H9 (cell line): ENCODE data around the gene DSN1. TPM values are rescaled to one million over a fixed set of nuclear protein-coding genes. Genes with fewer than 3 reads are reported as not detected.

Experiments
- DNase-seq: peaks from one replicate; pipeline ENCODE4 v3.0.0-alpha.2; 2017
- H2AFZ ChIP-seq: one replicate; pipeline ENCODE4 v1.6.1; 2013; ENCODE audit warnings: mild to moderate bottlenecking, low read length, control low read depth, moderate library complexity
- H2AK5ac ChIP-seq: 2 replicates; pipeline ENCODE4 v1.6.1; 2013; ENCODE audit warnings: low read length, control low read depth, mixed read lengths; ENCODE audit not compliant: insufficient read length
- H2BK120ac ChIP-seq: one replicate; pipeline ENCODE4 v1.6.1; 2013; ENCODE audit warnings: low read depth, mild to moderate bottlenecking, low read length, control low read depth, inconsistent platforms; ENCODE audit not compliant: poor library complexity, severe bottlenecking
- H2BK12ac ChIP-seq: 2 replicates; pipeline ENCODE4 v1.6.1; 2013; ENCODE audit warnings: low read length, control low read depth, mixed read lengths, low read depth; ENCODE audit not compliant: insufficient read length
- H2BK15ac ChIP-seq: 2 replicates; pipeline ENCODE4 v1.6.1; 2013; ENCODE audit warnings: low read depth, low read length, control low read depth
- H2BK20ac ChIP-seq: one replicate; pipeline ENCODE4 v1.6.1; 2013; ENCODE audit warnings: low read depth, mild to moderate bottlenecking, low read length, control low read depth, inconsistent platforms; ENCODE audit not compliant: poor library complexity, severe bottlenecking
- H2BK5ac ChIP-seq: 2 replicates; pipeline ENCODE4 v1.6.1; 2013; ENCODE audit warnings: low read length, control low read depth, mixed read lengths; ENCODE audit not compliant: insufficient read length
- H3K14ac ChIP-seq: 2 replicates; pipeline ENCODE4 v1.6.1; 2013; ENCODE audit warnings: low read length, control low read depth; ENCODE audit not compliant: insufficient read depth
- H3K18ac ChIP-seq: 2 replicates; pipeline ENCODE4 v1.6.1; 2013; ENCODE audit warnings: low read depth, mild to moderate bottlenecking, mixed read lengths, low read length, control low read depth; ENCODE audit not compliant: insufficient read length
- H3K23ac ChIP-seq: 2 replicates; pipeline ENCODE4 v1.6.1; 2013; ENCODE audit warnings: low read length, control low read depth, mixed read lengths, low read depth; ENCODE audit not compliant: insufficient read length
- H3K23me2 ChIP-seq: 2 replicates; pipeline ENCODE4 v1.6.1; 2013; ENCODE audit warnings: low read depth, mild to moderate bottlenecking, mixed read lengths, low read length, control low read depth; ENCODE audit not compliant: insufficient read length, poor library complexity, severe bottlenecking
- H3K27ac ChIP-seq: 2 replicates; pipeline ENCODE4 v1.5.1; 2013; ENCODE audit warnings: low read length, control low read depth, mixed read lengths, low read depth; ENCODE audit not compliant: insufficient read length
- H3K27me3 ChIP-seq: 2 replicates; pipeline ENCODE4 v1.6.1; 2013; ENCODE audit warnings: low read length, control low read depth, inconsistent platforms; ENCODE audit not compliant: insufficient read depth
- H3K4ac ChIP-seq: 2 replicates; pipeline ENCODE4 v1.6.1; 2013; ENCODE audit warnings: low read depth, mild to moderate bottlenecking, control low read depth, inconsistent platforms, low read length, moderate library complexity
- H3K4me1 ChIP-seq: 2 replicates; pipeline ENCODE4 v1.6.1; 2013; ENCODE audit warnings: low read length, control low read depth, inconsistent platforms; ENCODE audit not compliant: insufficient read depth
- H3K4me2 ChIP-seq: 2 replicates; pipeline ENCODE4 v1.6.1; 2013; ENCODE audit warnings: low read length, control low read depth, mixed read lengths; ENCODE audit not compliant: insufficient read length, insufficient read depth
- H3K56ac ChIP-seq: 2 replicates; pipeline ENCODE4 v1.6.1; 2013; ENCODE audit warnings: low read depth, mild to moderate bottlenecking, mixed read lengths, low read length, control low read depth; ENCODE audit not compliant: insufficient read length
- H3K79me1 ChIP-seq: 2 replicates; pipeline ENCODE4 v1.6.1; 2013; ENCODE audit warnings: low read depth, mild to moderate bottlenecking, moderate library complexity, low read length, control low read depth, inconsistent platforms; ENCODE audit not compliant: insufficient read depth, poor library complexity, severe bottlenecking
- H3K79me2 ChIP-seq: 2 replicates; pipeline ENCODE4 v1.6.1; 2013; ENCODE audit warnings: low read length, control low read depth, inconsistent platforms; ENCODE audit not compliant: insufficient read depth
- H3K9ac ChIP-seq: 2 replicates; pipeline ENCODE4 v1.6.1; 2013; ENCODE audit warnings: low read length, control low read depth, mixed read lengths; ENCODE audit not compliant: insufficient read length; ENCODE audit errors: extremely low read depth
- H3K9me3 ChIP-seq: one replicate; pipeline ENCODE4 v1.6.1; 2013; ENCODE audit warnings: low read depth, low read length, inconsistent platforms; ENCODE audit not compliant: control insufficient read depth
- H3T11ph ChIP-seq: one replicate; pipeline ENCODE4 v1.6.1; 2013; ENCODE audit warnings: mild to moderate bottlenecking, low read length, control low read depth, inconsistent platforms
- H4K20me1 ChIP-seq: one replicate; pipeline ENCODE4 v1.6.1; 2013; ENCODE audit not compliant: control insufficient read depth, insufficient read length, insufficient read depth
- H4K5ac ChIP-seq: 2 replicates; pipeline ENCODE4 v1.6.1; 2013; ENCODE audit warnings: low read depth, mild to moderate bottlenecking, mixed read lengths, low read length, control low read depth; ENCODE audit not compliant: insufficient read length
- H4K8ac ChIP-seq: replicated peaks from 2 replicates; pipeline ENCODE4 v1.6.1; 2013; ENCODE audit warnings: low read length, control low read depth, mixed read lengths, low read depth; ENCODE audit not compliant: insufficient read length
- H4K91ac ChIP-seq: 2 replicates; pipeline ENCODE4 v1.6.1; 2013; ENCODE audit warnings: low read depth, mild to moderate bottlenecking, moderate library complexity, mixed read lengths, low read length, control low read depth; ENCODE audit not compliant: insufficient read length
- H3K27ac Mint-ChIP-seq, 3 experiments: 2 replicates in 2 of 3; 3 replicates in 1 of 3; pipeline ENCODE4 v1.8.0; 2020 to 2021; ENCODE audit warnings: mixed read lengths in 3 of 3, mild to moderate bottlenecking in 1 of 3, moderate library complexity in 1 of 3
- H3K27me3 Mint-ChIP-seq: 2 replicates; pipeline ENCODE4 v1.8.0; 2021; ENCODE audit warnings: low read depth, mild to moderate bottlenecking, moderate library complexity, mixed read lengths
- H3K36me3 Mint-ChIP-seq, 3 experiments: 2 replicates in 2 of 3; 3 replicates in 1 of 3; pipeline ENCODE4 v1.8.0; 2020 to 2021; ENCODE audit warnings: low read depth in 3 of 3, mixed read lengths in 3 of 3; ENCODE audit not compliant: insufficient read depth in 1 of 3
- H3K4me1 Mint-ChIP-seq, 2 experiments: 2 replicates each; pipeline ENCODE4 v1.8.0; 2020; ENCODE audit warnings: mixed read lengths in 2 of 2
- H3K4me3 Mint-ChIP-seq, 2 experiments: 2 replicates in 1 of 2; 3 replicates in 1 of 2; pipeline ENCODE4 v1.8.0; 2020 to 2021; ENCODE audit warnings: mild to moderate bottlenecking in 2 of 2, mixed read lengths in 2 of 2, moderate library complexity in 1 of 2
- H3K9me3 Mint-ChIP-seq, 2 experiments: 2 replicates in 1 of 2; 3 replicates in 1 of 2; pipeline ENCODE4 v1.8.0; 2020; ENCODE audit warnings: mild to moderate bottlenecking in 2 of 2, mixed read lengths in 2 of 2, moderate library complexity in 1 of 2
- WGBS: extraction: QIAGEN DNeasy Blood & Tissue Kit; methylation state at CpG from one replicate; pipeline ENCODE4 v1.1.7; 2013; ENCODE audit warnings: missing lambda C conversion rate, low lambda C conversion rate, mixed read lengths; ENCODE audit not compliant: insufficient read length; ENCODE audit errors: extremely low coverage; 5-methylcytosine and 5-hydroxymethylcytosine counted together
- total RNA-seq: library from RNA; stranded (reverse); gene quantifications from 2 replicates; pipeline ENCODE4 v1.2.1, GENCODE V29; 2021
- TF ChIP-seq, protein P1 (sequence below): fragments of 200-600 bp; sonication (generic); conservative IDR thresholded peaks from 3 replicates; pipeline ENCODE4 v1.8.0; 2021; ENCODE audit warnings: antibody characterized with exemption, mild to moderate bottlenecking

The DSN1 gene
- total RNA-seq, 1 experiment from 2014 or later = 22.8 TPM

DNA sequence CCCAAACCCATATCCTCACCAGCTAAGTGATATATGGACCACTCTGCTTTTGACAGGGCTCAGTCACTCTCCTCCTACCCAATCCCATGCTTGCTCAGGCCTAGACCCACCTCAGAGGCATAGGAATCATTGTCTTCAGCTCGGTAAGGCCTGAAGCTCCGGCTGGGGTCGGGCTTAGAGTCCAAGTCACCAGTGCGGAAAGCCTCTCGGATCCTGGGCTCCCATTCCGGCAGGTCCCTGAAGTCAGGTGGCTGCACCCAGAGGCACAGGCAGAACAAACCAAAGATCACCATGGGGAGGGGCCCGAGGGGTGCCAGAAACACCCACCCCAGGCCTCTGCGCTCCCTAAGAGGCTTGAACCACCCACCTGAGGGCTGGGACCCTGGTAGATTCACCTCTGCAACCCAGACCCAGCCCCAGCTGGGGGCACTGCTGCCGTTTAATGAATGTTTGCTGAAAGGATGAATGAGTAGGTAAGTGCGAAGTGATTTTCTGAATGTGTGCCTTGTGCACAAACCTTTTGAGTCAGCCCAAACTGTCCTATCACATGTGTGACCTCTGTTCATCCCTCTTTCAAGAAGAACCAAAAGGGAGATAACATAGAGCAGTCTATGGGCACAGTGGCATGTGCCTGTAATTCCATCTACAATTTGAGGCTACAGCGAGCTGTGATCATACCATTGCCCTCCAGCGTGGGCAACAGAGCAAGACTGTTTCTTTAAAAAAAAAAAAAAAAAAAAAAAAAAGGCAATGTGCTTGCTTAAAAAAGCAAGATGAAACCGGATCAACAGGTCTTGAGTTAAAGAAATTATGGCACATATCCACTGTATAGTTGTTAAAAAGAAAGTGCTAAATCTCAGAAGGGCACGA, 39.3 kb upstream of the DSN1 start:
- Histone ChIP-seq H3K56ac (no peak overlapping the region), H3K9ac (no peak overlapping the region), H3K4me2 (no peak overlapping the region), H2BK20ac (no peak overlapping the region), H2BK5ac (no peak overlapping the region), H3K18ac (no peak overlapping the region), H3K79me1 (no peaks in the 10 kb centered on the region), H3K27me3 (no peaks in the 10 kb centered on the region), H3K79me2 (no peaks in the 10 kb centered on the region), H3K9me3 (no peaks in the 10 kb centered on the region), H3K27ac (no peak overlapping the region), H3T11ph (no peak overlapping the region), H3K14ac (no peak overlapping the region), H3K4ac (no peak overlapping the region), H3K23me2 (no peaks in the 10 kb centered on the region), H2AK5ac (no peak overlapping the region), H3K23ac (no peak overlapping the region), H4K20me1 (no peaks in the 10 kb centered on the region), H4K91ac (no peak overlapping the region), H2AFZ (no peak overlapping the region), H2BK12ac (no peak overlapping the region), H4K5ac (no peak overlapping the region), H3K4me1 (no peaks in the 10 kb centered on the region), H4K8ac (no peak overlapping the region), H2BK15ac (no peak overlapping the region), H2BK120ac (no peak overlapping the region)
- no peaks in the 10 kb centered on the region for H3K9me3 Mint-ChIP-seq
- DNase-seq = no peak
- peaks cover 15 to 73% (median 65%) of the 10 kb centered on the region in 3 experiments; a peak in 6 of 7 replicates for H3K36me3 Mint-ChIP-seq
- TF ChIP-seq, protein P1, sequence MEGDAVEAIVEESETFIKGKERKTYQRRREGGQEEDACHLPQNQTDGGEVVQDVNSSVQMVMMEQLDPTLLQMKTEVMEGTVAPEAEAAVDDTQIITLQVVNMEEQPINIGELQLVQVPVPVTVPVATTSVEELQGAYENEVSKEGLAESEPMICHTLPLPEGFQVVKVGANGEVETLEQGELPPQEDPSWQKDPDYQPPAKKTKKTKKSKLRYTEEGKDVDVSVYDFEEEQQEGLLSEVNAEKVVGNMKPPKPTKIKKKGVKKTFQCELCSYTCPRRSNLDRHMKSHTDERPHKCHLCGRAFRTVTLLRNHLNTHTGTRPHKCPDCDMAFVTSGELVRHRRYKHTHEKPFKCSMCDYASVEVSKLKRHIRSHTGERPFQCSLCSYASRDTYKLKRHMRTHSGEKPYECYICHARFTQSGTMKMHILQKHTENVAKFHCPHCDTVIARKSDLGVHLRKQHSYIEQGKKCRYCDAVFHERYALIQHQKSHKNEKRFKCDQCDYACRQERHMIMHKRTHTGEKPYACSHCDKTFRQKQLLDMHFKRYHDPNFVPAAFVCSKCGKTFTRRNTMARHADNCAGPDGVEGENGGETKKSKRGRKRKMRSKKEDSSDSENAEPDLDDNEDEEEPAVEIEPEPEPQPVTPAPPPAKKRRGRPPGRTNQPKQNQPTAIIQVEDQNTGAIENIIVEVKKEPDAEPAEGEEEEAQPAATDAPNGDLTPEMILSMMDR = 0 out of 3 replicates have a peak, but pooled peaks have one; percentile 10
- WGBS = no CpG with 5 or more reads among the region's 14 CpGs
- 0 out of 4 replicates have a peak, but pooled peaks cover 0 to 2% of the 10 kb centered on the region in 2 experiments for H3K4me1 Mint-ChIP-seq
- H3K27me3 Mint-ChIP-seq = no peaks in the 10 kb centered on the region
- H3K4me3 Mint-ChIP-seq = no peak overlapping the region
- no peak overlapping the region; a peak in 1 of 7 replicates for H3K27ac Mint-ChIP-seq
